Progenitor cell of endocrine pancreas (in vitro differentiated cells): ENCODE measurements around the gene CES5A. TPM values are rescaled to one million over a fixed set of nuclear protein-coding genes. Genes with fewer than 3 reads are reported as not detected.
"Not testable (repeated sequence)": the region's sequence is repeated elsewhere in the genome, so short reads cannot be mapped to it uniquely, and the experiment has no call there.

ENCODE experiments used
- DNase-seq: peaks from one replicate; pipeline ENCODE4 v3.0.0; 2021; ENCODE audit warnings: low spot score; ENCODE audit not compliant: unreplicated experiment
- H3K27ac Mint-ChIP-seq: 2 replicates; pipeline ENCODE4 v1.8.0; 2021; ENCODE audit warnings: mild to moderate bottlenecking, moderate library complexity, mixed read lengths
- H3K27me3 Mint-ChIP-seq: 2 replicates; pipeline ENCODE4 v1.8.0; 2021; ENCODE audit warnings: mixed read lengths
- H3K36me3 Mint-ChIP-seq: 2 replicates; pipeline ENCODE4 v1.8.0; 2022; ENCODE audit warnings: mixed read lengths; ENCODE audit not compliant: insufficient read depth
- H3K4me1 Mint-ChIP-seq: 2 replicates; pipeline ENCODE4 v1.8.0; 2021; ENCODE audit warnings: low read depth, mixed read lengths
- H3K4me3 Mint-ChIP-seq: 2 replicates; pipeline ENCODE4 v1.8.0; 2021; ENCODE audit warnings: low read depth, mild to moderate bottlenecking, moderate library complexity, mixed read lengths
- H3K9me3 Mint-ChIP-seq: 2 replicates; pipeline ENCODE4 v1.8.0; 2021; ENCODE audit warnings: low read depth, mixed read lengths
- CTCF ChIP-seq: fragments of 200-600 bp; sonication (generic); IDR thresholded peaks from one replicate; pipeline ENCODE4 v1.5.0; 2021; ENCODE audit warnings: antibody characterized with exemption, mild to moderate bottlenecking; ENCODE audit not compliant: unreplicated experiment
- total RNA-seq: library from RNA; stranded (reverse); gene quantifications from 2 replicates; pipeline ENCODE4 v1.2.1, GENCODE V29; 2021

Gene CES5A
- total RNA-seq, 1 donor from 2014 or later, result not detected

GRCh38 chr16:55914383-55914782 lies 39.2 kb upstream of the CES5A start:
- H3K36me3 Mint-ChIP-seq, result no peaks in the 10 kb centered on the region
- peaks cover 6% of the 10 kb centered on the region for H3K4me1 Mint-ChIP-seq
- H3K27ac Mint-ChIP-seq, result no peak overlapping the region
- TF ChIP-seq CTCF, result no peak
- no peak for DNase-seq
- H3K9me3 Mint-ChIP-seq, result peaks cover 3% of the 10 kb centered on the region
- peaks cover 22% of the 10 kb centered on the region for H3K27me3 Mint-ChIP-seq
- H3K4me3 Mint-ChIP-seq, result no peak overlapping the region

- H3K9me3 Mint-ChIP-seq, result peaks cover 3% of the 10 kb centered on the region
- peaks cover 6% of the 10 kb centered on the region for H3K4me1 Mint-ChIP-seq
- H3K27me3 Mint-ChIP-seq, result peaks cover 22% of the 10 kb centered on the region
- H3K27ac Mint-ChIP-seq, result no peak overlapping the region
- no peak for TF ChIP-seq CTCF
- no peak overlapping the region for H3K4me3 Mint-ChIP-seq
- no peaks in the 10 kb centered on the region for H3K36me3 Mint-ChIP-seq
- no peak for DNase-seq
Measured at GRCh38 chr16:55913716-55914115, 38.5 kb upstream of the CES5A start.

DNA sequence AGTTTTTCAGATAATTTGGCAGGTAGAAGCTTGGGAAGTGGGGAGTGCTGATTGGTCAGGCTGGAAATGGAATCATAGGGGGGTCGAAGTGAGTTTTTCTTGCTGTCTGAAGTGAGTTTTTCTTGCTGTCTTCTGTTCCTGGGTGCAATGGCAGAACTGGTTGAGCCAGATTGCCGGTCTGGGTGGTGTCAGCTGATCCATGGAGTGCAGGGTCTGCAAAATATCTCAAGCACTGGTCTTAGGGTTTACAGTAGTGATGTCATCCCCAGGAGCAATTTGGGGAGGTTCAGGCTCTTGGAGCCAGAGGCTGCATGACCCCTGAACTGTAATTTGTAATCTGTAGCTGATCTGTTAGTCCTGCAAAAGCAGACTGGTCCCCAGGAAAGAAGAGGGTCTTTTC lies 37.9 kb upstream of the CES5A start:
- H3K4me1 Mint-ChIP-seq, H3K27ac Mint-ChIP-seq, H3K4me3 Mint-ChIP-seq, H3K36me3 Mint-ChIP-seq, DNase-seq, H3K9me3 Mint-ChIP-seq: not testable (repeated sequence)
- H3K27me3 Mint-ChIP-seq, result peaks cover 26% of the 10 kb centered on the region

DNA sequence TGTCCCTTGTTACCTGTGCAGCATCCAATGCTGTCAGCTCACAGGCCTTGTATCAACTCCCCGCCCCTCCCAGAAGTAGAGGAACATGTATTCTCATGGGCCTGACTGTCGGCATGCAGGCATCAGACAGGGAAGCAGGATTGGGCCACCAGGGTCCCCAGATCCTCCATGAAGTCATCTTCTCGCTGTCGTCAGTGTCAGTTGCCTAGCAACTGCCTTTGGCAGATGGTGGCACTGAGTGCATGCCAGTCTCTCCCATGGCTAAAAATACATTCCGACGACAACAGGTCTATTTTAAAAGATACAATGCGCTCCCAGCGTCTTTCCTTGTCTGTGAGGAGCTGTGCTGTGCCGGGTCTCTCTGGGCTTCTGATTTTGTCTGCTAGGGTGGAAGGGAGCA lies 36.8 kb upstream of the CES5A start:
- H3K27ac Mint-ChIP-seq, result no peak overlapping the region
- H3K27me3 Mint-ChIP-seq, result peaks cover 27% of the 10 kb centered on the region
- peaks cover 3% of the 10 kb centered on the region for H3K9me3 Mint-ChIP-seq
- DNase-seq, result no peak
- no peak for TF ChIP-seq CTCF
- H3K4me3 Mint-ChIP-seq, result no peak overlapping the region
- H3K4me1 Mint-ChIP-seq, result peaks cover 6% of the 10 kb centered on the region
- H3K36me3 Mint-ChIP-seq, result no peaks in the 10 kb centered on the region

GRCh38 chr16:55911616-55912015 lies 36.4 kb upstream of the CES5A start:
- H3K4me3 Mint-ChIP-seq, result no peak overlapping the region
- no peak for DNase-seq
- peaks cover 3% of the 10 kb centered on the region for H3K9me3 Mint-ChIP-seq
- no peak for TF ChIP-seq CTCF
- peaks cover 25% of the 10 kb centered on the region for H3K27me3 Mint-ChIP-seq
- peaks cover 6% of the 10 kb centered on the region for H3K4me1 Mint-ChIP-seq
- H3K27ac Mint-ChIP-seq, result no peak overlapping the region
- H3K36me3 Mint-ChIP-seq, result no peaks in the 10 kb centered on the region

DNA sequence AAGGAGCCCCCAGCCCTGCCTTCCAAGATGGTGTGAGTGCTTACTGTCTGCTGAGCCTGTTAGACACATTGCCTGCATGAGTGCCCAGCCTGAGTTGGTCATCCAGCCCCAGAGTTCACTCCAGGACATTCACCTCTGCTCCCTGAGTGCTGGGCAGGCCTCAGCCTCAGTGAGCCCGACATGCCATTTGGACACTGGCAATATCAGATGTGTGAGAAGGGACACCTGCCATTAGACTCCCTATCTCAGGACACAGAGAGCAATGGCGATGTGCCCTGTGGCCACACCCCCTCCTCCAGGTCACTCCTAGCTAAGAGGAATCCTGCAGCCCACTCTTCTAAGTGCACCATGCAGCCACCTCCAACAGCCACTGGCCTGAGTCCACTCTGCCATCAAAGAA lies 34.7 kb upstream of the CES5A start:
- no peak overlapping the region for H3K27ac Mint-ChIP-seq
- peaks cover 33% of the 10 kb centered on the region for H3K27me3 Mint-ChIP-seq
- peaks cover 6% of the 10 kb centered on the region for H3K4me1 Mint-ChIP-seq
- H3K36me3 Mint-ChIP-seq, result no peaks in the 10 kb centered on the region
- DNase-seq, result no peak
- TF ChIP-seq CTCF, result no peak
- H3K9me3 Mint-ChIP-seq, result peaks cover 3% of the 10 kb centered on the region
- H3K4me3 Mint-ChIP-seq, result no peak overlapping the region
